HCT116 (cell line): ENCODE measurements around the gene MAB21L3. TPM values are rescaled to one million over a fixed set of nuclear protein-coding genes. Genes with fewer than 3 reads are reported as not detected.
"Not testable (repeated sequence)": the region's sequence is repeated elsewhere in the genome, so short reads cannot be mapped to it uniquely, and the experiment has no call there.

Source experiments
- ATAC-seq: fragments of 200-7000 bp; cut with Tn5 transposase; 2 replicates; pipeline ENCODE4 v1.9.1; 2020; ENCODE audit warnings: mild to moderate bottlenecking, moderate library complexity
- BruUV-seq: library from RNA; stranded (reverse); fragments of 400-500 nt; replicated peaks from 2 replicates; lab custom pipeline; 2021; lab: Mats Ljungman, UMichigan
- CTCF ChIA-PET: fragments of 300-600 bp; sonication (Branson Sonifier 250); formaldehyde crosslinking; loops from one replicate; lab custom pipeline; 2021; ENCODE audit warnings: antibody characterized with exemption; lab: Charles Lee
- POLR2A ChIA-PET: fragments of 300-600, 350-600 bp; sonication (Branson Sonifier 250); formaldehyde crosslinking; loops from one replicate; lab custom pipeline; 2021; ENCODE audit warnings: antibody characterized with exemption; lab: Charles Lee
- RAD21 ChIA-PET, 2 experiments: fragments of 300-600 bp; sonication (Branson Sonifier 250); formaldehyde crosslinking; loops; one replicate each; lab custom pipeline; 2023; ENCODE audit warnings: low total read pairs in 2 of 2; ENCODE audit not compliant: uncharacterized antibody in 2 of 2, unreplicated experiment in 2 of 2, low non-redundant PET in 1 of 2; lab: Charles Lee
- DNase-seq: peaks from one replicate; pipeline ENCODE4 v3.0.0-alpha.2; 2010; ENCODE audit warnings: low read depth, low spot score
- H2AFZ ChIP-seq: fragments of 200-600 bp; shearing (Covaris generic), sonication (generic); 2 replicates; pipeline ENCODE4 v1.6.1; 2017; ENCODE audit warnings: low read depth, mixed run types, mixed read lengths, antibody characterized with exemption, low read length; ENCODE audit not compliant: poor library complexity, severe bottlenecking
- H3K27ac ChIP-seq: 2 replicates; pipeline ENCODE4 v1.5.1; 2012; ENCODE audit warnings: low read depth, low read length
- H3K27me3 ChIP-seq: fragments of 200-600 bp; sonication (generic); 2 replicates; pipeline ENCODE4 v1.6.1; 2016; ENCODE audit warnings: mixed run types, low read length, mixed read lengths; ENCODE audit not compliant: insufficient read depth
- H3K36me3 ChIP-seq, 2 experiments: fragments of 200-500 bp in 1 of 2; fragments of 200-600 bp in 1 of 2; sonication (Bioruptor generic) in 1 of 2; sonication (generic) in 1 of 2; 2 replicates each; pipeline versions ENCODE4 v1.5.1 to v1.6.1; 2014 to 2016; ENCODE audit warnings: low read length in 2 of 2, inconsistent platforms in 1 of 2, mixed read lengths in 1 of 2, mixed run types in 1 of 2; ENCODE audit not compliant: insufficient read depth in 2 of 2, control insufficient read depth in 1 of 2
- H3K4me1 ChIP-seq, 2 experiments: fragments of 200-600 bp in 1 of 2; sonication (generic) in 1 of 2; 2 replicates each; pipeline versions ENCODE4 v1.5.1 to v1.6.1; 2012 to 2017; ENCODE audit warnings: low read length in 2 of 2, inconsistent platforms in 1 of 2, mild to moderate bottlenecking in 1 of 2, mixed read lengths in 1 of 2, mixed run types in 1 of 2, moderate library complexity in 1 of 2; ENCODE audit not compliant: insufficient read depth in 2 of 2, control insufficient read depth in 1 of 2
- H3K4me2 ChIP-seq: fragments of 200-600 bp; sonication (generic); 2 replicates; pipeline ENCODE4 v1.6.1; 2017; ENCODE audit warnings: mixed run types, low read length, mixed read lengths
- H3K4me3 ChIP-seq, 2 experiments: fragments of 200-600 bp in 1 of 2; sonication (generic) in 1 of 2; replicated peaks in 1 of 2; 2 replicates each; pipeline ENCODE4 v1.5.1; 2011 to 2016; ENCODE audit warnings: low read length in 2 of 2, control low read depth in 1 of 2, low read depth in 1 of 2, mild to moderate bottlenecking in 1 of 2, mixed read lengths in 1 of 2, mixed run types in 1 of 2
- H3K79me2 ChIP-seq: fragments of 200-600 bp; sonication (generic); 2 replicates; pipeline ENCODE4 v1.6.1; 2017; ENCODE audit warnings: mild to moderate bottlenecking, mixed run types, low read length, moderate library complexity, mixed read lengths; ENCODE audit not compliant: insufficient read depth
- H3K9ac ChIP-seq: fragments of 200-600 bp; sonication (generic); 2 replicates; pipeline ENCODE4 v1.6.1; 2016; ENCODE audit warnings: low read length, mixed read lengths
- H3K9me2 ChIP-seq: fragments of 200-600 bp; sonication (generic), shearing (Covaris generic); 2 replicates; pipeline ENCODE4 v1.6.1; 2017; ENCODE audit warnings: mixed run types, mild to moderate bottlenecking, moderate library complexity; ENCODE audit not compliant: insufficient read depth
- H3K9me3 ChIP-seq, 2 experiments: fragments of 200-500 bp in 1 of 2; fragments of 200-600 bp in 1 of 2; sonication (Bioruptor generic) in 1 of 2; sonication (generic) in 1 of 2; 2 replicates each; pipeline ENCODE4 v1.6.1; 2014 to 2017; ENCODE audit warnings: low read length in 2 of 2, mixed read lengths in 2 of 2, inconsistent platforms in 1 of 2, low read depth in 1 of 2, mild to moderate bottlenecking in 1 of 2, mixed run types in 1 of 2, moderate library complexity in 1 of 2; ENCODE audit not compliant: control insufficient read depth in 1 of 2, insufficient read depth in 1 of 2
- H4K20me1 ChIP-seq: fragments of 200-600 bp; sonication (generic), shearing (Covaris generic); 2 replicates; pipeline ENCODE4 v1.6.1; 2017; ENCODE audit warnings: mixed run types, mild to moderate bottlenecking, moderate library complexity; ENCODE audit not compliant: insufficient read depth
- CBX3 ChIP-seq: IDR thresholded peaks from 2 replicates; pipeline ENCODE4 v1.6.1; 2012; ENCODE audit warnings: low read depth
- CEBPB ChIP-seq: IDR thresholded peaks from 2 replicates; pipeline ENCODE4 v1.6.1; 2012; ENCODE audit warnings: low read depth
- EGR1 ChIP-seq: IDR thresholded peaks from 2 replicates; pipeline ENCODE4 v1.6.1; 2012; ENCODE audit warnings: low read depth
- EZH2 ChIP-seq: fragments of 200-600 bp; sonication (generic); IDR thresholded peaks from 2 replicates; pipeline ENCODE4 v1.6.1; 2017; ENCODE audit warnings: antibody characterized with exemption, mixed run types
- POLR2A ChIP-seq: IDR thresholded peaks from 2 replicates; pipeline ENCODE4 v1.7.0; 2011; ENCODE audit warnings: borderline replicate concordance; ENCODE audit not compliant: insufficient read depth, insufficient read length; ENCODE audit errors: extremely low read depth
- POLR2AphosphoS5 ChIP-seq: IDR thresholded peaks from 2 replicates; pipeline ENCODE4 v1.6.1; 2011; ENCODE audit warnings: mild to moderate bottlenecking, low read depth, low read length, moderate library complexity
- TCF7L2 ChIP-seq: IDR thresholded peaks from 2 replicates; pipeline ENCODE4 v1.7.0; 2011; ENCODE audit warnings: borderline replicate concordance, inconsistent platforms; ENCODE audit not compliant: insufficient read depth, insufficient read length; ENCODE audit errors: extremely low read depth
- ZFX ChIP-seq: fragments of 450-650 bp; IDR thresholded peaks from 2 replicates; pipeline ENCODE4 v1.6.1; 2017
- ZNF274 ChIP-seq: fragments of 200-500 bp; sonication (Bioruptor generic); IDR thresholded peaks from 2 replicates; pipeline ENCODE4 v1.6.1; 2014; ENCODE audit warnings: mild to moderate bottlenecking, low read depth, low read length, inconsistent platforms
- intact Hi-C: fragments of 100-400 bp; cut with micrococcal nuclease; formaldehyde crosslinking; loops from 2 replicates; pipeline ENCODE4 v1.10.0; 2022
- total RNA-seq: library from RNA; stranded (reverse); gene quantifications from one replicate; pipeline ENCODE4 v1.2.1, GENCODE V29; 2021; ENCODE audit not compliant: unreplicated experiment

The MAB21L3 gene
- total RNA-seq, 1 experiment from 2014 or later = not detected

DNA sequence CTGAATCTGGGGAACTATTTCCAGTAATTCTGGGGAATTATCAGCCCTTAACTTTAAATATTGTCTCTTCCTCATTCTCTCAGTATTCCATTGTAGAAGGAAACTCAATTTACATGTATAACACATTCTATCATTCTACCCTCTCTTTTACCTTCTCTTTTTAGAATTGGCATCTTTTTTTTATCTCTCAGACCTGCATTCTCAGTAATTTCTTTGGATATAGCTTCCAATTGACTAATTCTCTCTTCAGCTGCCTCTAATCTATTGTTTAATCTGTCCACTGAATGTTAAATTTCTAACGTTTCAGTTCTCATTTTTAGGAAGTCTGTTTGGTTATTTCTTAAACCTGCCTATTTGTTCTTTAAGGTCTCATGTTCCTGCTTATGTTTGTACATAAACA lies 33.0 kb downstream of the MAB21L3 start:
- H3K9me2 ChIP-seq = no peaks in the 10 kb centered on the region
- no TSS peak for BruUV-seq

DNA sequence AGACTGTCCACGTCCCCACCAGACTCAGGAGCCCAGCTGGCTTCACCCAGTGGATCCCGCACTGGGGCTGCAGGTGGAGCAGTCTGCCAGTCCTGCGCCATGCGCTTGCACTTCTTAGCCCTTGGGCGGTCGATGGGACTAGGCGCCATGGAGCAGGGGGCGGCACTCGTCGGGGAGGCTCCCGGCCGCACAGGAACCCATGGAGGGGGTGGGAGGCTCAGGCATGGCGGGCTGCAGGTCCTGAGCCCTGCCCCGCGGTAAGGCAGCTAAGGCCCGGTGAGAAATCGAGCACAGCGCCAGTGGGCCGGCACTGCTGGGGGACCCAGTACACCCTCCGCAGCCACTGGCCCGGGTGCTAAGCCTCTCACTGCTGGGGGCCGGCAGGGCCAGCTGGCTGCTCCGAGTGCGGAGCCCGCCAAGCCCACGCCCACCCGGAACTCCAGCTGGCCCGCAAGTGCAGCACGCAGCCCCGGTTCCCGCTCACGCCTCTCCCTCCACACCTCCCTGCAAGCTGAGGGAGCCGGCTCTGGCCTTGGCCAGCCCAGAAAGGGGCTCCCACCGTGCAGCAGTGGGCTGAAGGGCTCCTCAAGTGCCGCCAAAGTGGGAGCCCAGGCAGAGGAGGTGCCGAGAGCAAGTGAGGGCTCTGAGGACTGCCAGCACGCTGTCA lies 35.4 kb downstream of the MAB21L3 start:
- ATAC-seq, H2AFZ ChIP-seq: not testable (repeated sequence)

More for the DNA sequence above, 33.0 kb downstream of the MAB21L3 start:
- H2AFZ ChIP-seq = no peak overlapping the region
- ChIA-PET RAD21 (no interaction called here), POLR2A (no interaction called here), CTCF (interaction anchor here (0.6 to 1.6 kb wide), 2 partner anchors 342 to 355 kb away, joined by 3 read pairs; no protein-coding TSS in a partner anchor)
- H3K9ac ChIP-seq = no peak overlapping the region
- H3K9me3 ChIP-seq = 0 out of 4 replicates have a peak, but pooled peaks cover 0 to 6% of the 10 kb centered on the region in 2 experiments
- H3K36me3 ChIP-seq = no peaks in the 10 kb centered on the region
- H3K27me3 ChIP-seq = no peaks in the 10 kb centered on the region
- no peak overlapping the region for H3K4me2 ChIP-seq
- no peak for TF ChIP-seq EGR1
- TF ChIP-seq CEBPB = no peak
- no peak for TF ChIP-seq EZH2
- TF ChIP-seq POLR2AphosphoS5 = no peak
- no peak for TF ChIP-seq TCF7L2
- no peak for TF ChIP-seq ZFX
- TF ChIP-seq ZNF274 = no peak
- TF ChIP-seq POLR2A = no peak
- no peak for TF ChIP-seq CBX3
- H3K79me2 ChIP-seq = no peaks in the 10 kb centered on the region
- no peak overlapping the region for H3K27ac ChIP-seq
- H3K4me3 ChIP-seq = no peak overlapping the region
- H4K20me1 ChIP-seq = no peaks in the 10 kb centered on the region
- intact Hi-C loops = loop anchor here (10.0 kb wide), 1 partner anchor 911 kb away; no protein-coding TSS in a partner anchor
- DNase-seq (no peak), ATAC-seq (no peak)
- H3K4me1 ChIP-seq = no peaks in the 10 kb centered on the region

More for the DNA sequence above, 35.4 kb downstream of the MAB21L3 start:
- H3K36me3 ChIP-seq, H4K20me1 ChIP-seq, H3K27ac ChIP-seq, H3K9ac ChIP-seq, H3K79me2 ChIP-seq, H3K27me3 ChIP-seq, H3K4me3 ChIP-seq, BruUV-seq, POLR2A ChIA-PET, H3K4me2 ChIP-seq, H3K4me1 ChIP-seq, H3K9me3 ChIP-seq, H3K9me2 ChIP-seq, DNase-seq: not testable (repeated sequence)
- CTCF ChIA-PET = interaction anchor here (5.3 kb wide), 1 partner anchor 339 kb away, joined by 33 read pairs; no protein-coding TSS in a partner anchor
- RAD21 ChIA-PET = interaction anchor here in 1 of 2 experiments (0.7 to 1.5 kb wide), 2 partner anchors 7 to 341 kb away, joined by 3 to 5 read pairs; no protein-coding TSS in a partner anchor
- intact Hi-C loops = loop anchor here (10.0 kb wide), 1 partner anchor 908 kb away; no protein-coding TSS in a partner anchor
